Measurements from ENCODE around the gene CXCR4. TPM values are rescaled to one million over a fixed set of nuclear protein-coding genes. Genes with fewer than 3 reads are reported as not detected.

Gene CXCR4
- polyA plus RNA-seq, 1 of the 3 experiments (the other 2 are of a cell fraction), result 0.48 TPM

DNA sequence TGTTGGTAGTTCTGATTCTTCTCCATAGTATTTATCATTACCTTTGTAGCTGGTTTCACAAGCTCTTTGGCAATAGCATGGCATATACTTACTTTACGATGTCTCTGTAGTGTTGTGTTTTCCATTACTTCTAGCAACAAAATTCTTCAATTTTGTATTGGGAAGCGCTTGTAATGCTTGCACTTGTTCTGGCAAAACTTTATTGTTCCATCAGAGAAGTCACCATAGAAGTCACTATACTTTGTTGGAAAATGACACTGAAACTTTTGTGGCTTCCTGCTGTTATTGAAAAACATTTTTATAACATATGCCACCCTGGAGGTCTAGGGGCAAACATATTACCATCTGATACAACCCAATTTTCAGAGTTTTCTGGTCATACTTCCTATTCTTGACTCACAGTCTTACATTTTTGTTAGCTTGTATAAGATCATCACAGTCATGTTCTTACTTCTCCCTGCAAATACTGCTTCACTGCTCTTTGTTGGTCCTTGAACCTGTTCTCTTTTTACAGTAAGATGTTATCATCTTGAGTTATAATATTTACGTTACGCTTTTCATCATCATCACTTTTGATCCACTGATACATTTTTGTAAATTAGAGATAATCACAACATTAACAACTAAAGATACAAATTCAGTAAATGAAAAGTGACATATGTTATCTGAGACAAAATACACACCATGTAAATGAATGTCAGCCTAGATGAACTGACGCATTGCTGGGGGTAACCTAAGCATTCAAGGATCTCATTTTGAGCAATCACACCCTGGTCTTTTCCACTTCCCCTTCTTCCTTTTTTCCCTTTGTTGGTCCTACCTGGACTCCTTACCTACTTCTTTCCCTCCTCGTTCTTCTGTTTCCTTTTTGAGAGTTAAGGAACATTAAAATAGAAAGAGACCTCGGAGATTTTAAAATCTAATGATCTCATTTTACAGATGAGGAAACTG lies 33.3 kb upstream of the CXCR4 start:
- no peak for TF ChIP-seq TEAD4 (IDR thresholded peaks at IDR 0.05; ENCODE audit: borderline replicate concordance, insufficient read depth)
- TF ChIP-seq NFIC (IDR thresholded peaks at IDR 0.05; ENCODE audit: borderline replicate concordance), result no peak
- TF ChIP-seq ELF1 (IDR thresholded peaks at IDR 0.05), result no peak
- TF ChIP-seq REST (IDR thresholded peaks at IDR 0.05; ENCODE audit: low read depth, low read length), result no peak
- no peak for TF ChIP-seq RAD21 (IDR thresholded peaks at IDR 0.05; ENCODE audit: low read length)
- no peak for TF ChIP-seq FOXM1 (IDR thresholded peaks at IDR 0.05; ENCODE audit: low read depth)
- no peak for TF ChIP-seq FOSL2 (IDR thresholded peaks at IDR 0.05; ENCODE audit: borderline replicate concordance, low read depth)
- no peak for TF ChIP-seq SMC3 (IDR thresholded peaks at IDR 0.05; ENCODE audit: low read depth, low read length)
- TF ChIP-seq NRF1 (IDR thresholded peaks at IDR 0.05; ENCODE audit: low read depth, low read length), result no peak
- no peak for TF ChIP-seq YY1 (IDR thresholded peaks at IDR 0.05; ENCODE audit: low read depth)
- TF ChIP-seq, protein P1, sequence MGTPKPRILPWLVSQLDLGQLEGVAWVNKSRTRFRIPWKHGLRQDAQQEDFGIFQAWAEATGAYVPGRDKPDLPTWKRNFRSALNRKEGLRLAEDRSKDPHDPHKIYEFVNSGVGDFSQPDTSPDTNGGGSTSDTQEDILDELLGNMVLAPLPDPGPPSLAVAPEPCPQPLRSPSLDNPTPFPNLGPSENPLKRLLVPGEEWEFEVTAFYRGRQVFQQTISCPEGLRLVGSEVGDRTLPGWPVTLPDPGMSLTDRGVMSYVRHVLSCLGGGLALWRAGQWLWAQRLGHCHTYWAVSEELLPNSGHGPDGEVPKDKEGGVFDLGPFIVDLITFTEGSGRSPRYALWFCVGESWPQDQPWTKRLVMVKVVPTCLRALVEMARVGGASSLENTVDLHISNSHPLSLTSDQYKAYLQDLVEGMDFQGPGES (IDR thresholded peaks at IDR 0.05; ENCODE audit: low read depth, low read length), result no peak
- no peak for TF ChIP-seq POLR2AphosphoS5 (IDR thresholded peaks at IDR 0.05; ENCODE audit: low read depth, low read length)
- no peaks in the 10 kb centered on the region for H3K9me3 ChIP-seq
- no peak for DNase-seq
- H3K27me3 ChIP-seq (ENCODE audit: insufficient read depth), result no peaks in the 10 kb centered on the region
- H3K4me1 ChIP-seq (ENCODE audit: control insufficient read depth in 1 of 2, insufficient read depth in 2 of 2, low read depth in 1 of 2, low read length in 1 of 2), result no peaks in the 10 kb centered on the region
- H3K9ac ChIP-seq, result no peak overlapping the region
- no peak overlapping the region for H3K4me3 ChIP-seq (ENCODE audit: low read depth in 2 of 2, low read length in 1 of 2)
- 30% methylated on average over 7 of the region's 7 CpGs for WGBS (ENCODE audit: low lambda C conversion rate)
- no peaks in the 10 kb centered on the region for H3F3A ChIP-seq (replicated peaks; ENCODE audit: insufficient read depth)
- no peaks in the 10 kb centered on the region for H3K36me3 ChIP-seq (replicated peaks in 1 of 2; ENCODE audit: control insufficient read depth in 1 of 2, insufficient read depth in 2 of 2, low read length in 1 of 2)
- ChIA-PET POLR2A (no interaction called here), CTCF (no interaction called here)
- H3K4me2 ChIP-seq, result no peak overlapping the region
- H3K9me2 ChIP-seq, result no peaks in the 10 kb centered on the region
- H2AFZ ChIP-seq (ENCODE audit: low read depth), result no peak overlapping the region
- H3K79me2 ChIP-seq (ENCODE audit: insufficient read depth), result no peaks in the 10 kb centered on the region
- no peak overlapping the region for H3K27ac ChIP-seq (ENCODE audit: low read depth in 2 of 2, low read length in 1 of 2)
- no peaks in the 10 kb centered on the region for H4K20me1 ChIP-seq (ENCODE audit: insufficient read depth)

- Histone ChIP-seq H2AFZ (ENCODE audit: low read depth) (no peak overlapping the region), H3K36me3 (replicated peaks in 1 of 2; ENCODE audit: control insufficient read depth in 1 of 2, insufficient read depth in 2 of 2, low read length in 1 of 2) (no peaks in the 10 kb centered on the region), H3K27ac (ENCODE audit: low read depth in 2 of 2, low read length in 1 of 2) (no peak overlapping the region), H3K9me3 (no peaks in the 10 kb centered on the region), H3K27me3 (ENCODE audit: insufficient read depth) (no peaks in the 10 kb centered on the region), H3F3A (replicated peaks; ENCODE audit: insufficient read depth) (no peaks in the 10 kb centered on the region), H3K79me2 (ENCODE audit: insufficient read depth) (no peaks in the 10 kb centered on the region), H3K4me3 (ENCODE audit: low read depth in 2 of 2, low read length in 1 of 2) (no peak overlapping the region), H3K9ac (no peak overlapping the region), H4K20me1 (ENCODE audit: insufficient read depth) (no peaks in the 10 kb centered on the region), H3K9me2 (no peaks in the 10 kb centered on the region), H3K4me1 (ENCODE audit: control insufficient read depth in 1 of 2, insufficient read depth in 2 of 2, low read depth in 1 of 2, low read length in 1 of 2) (peaks cover 0 to 4% of the 10 kb centered on the region in 2 experiments; a peak in 2 of 4 replicates), H3K4me2 (no peak overlapping the region)
- CTCF ChIA-PET, result no interaction called here
- WGBS (ENCODE audit: low lambda C conversion rate), result 17% methylated on average over 1 of the region's 1 CpG
- POLR2A ChIA-PET, result no interaction called here
- no peak for DNase-seq
- TF ChIP-seq RCOR1 (IDR thresholded peaks at IDR 0.05; ENCODE audit: low read length), result no peak
- TF ChIP-seq NFIC (IDR thresholded peaks at IDR 0.05; ENCODE audit: borderline replicate concordance), result no peak
- no peak for TF ChIP-seq EZH2phosphoT487 (IDR thresholded peaks at IDR 0.05; ENCODE audit: borderline replicate concordance, low read depth)
- TF ChIP-seq POLR2AphosphoS5 (IDR thresholded peaks at IDR 0.05; ENCODE audit: low read depth, low read length), result no peak
- no peak for TF ChIP-seq GABPA (IDR thresholded peaks at IDR 0.05; ENCODE audit: low read depth)
- no peak for TF ChIP-seq FOXM1 (IDR thresholded peaks at IDR 0.05; ENCODE audit: low read depth)
- no peak for TF ChIP-seq JUND (IDR thresholded peaks at IDR 0.05)
- no peak for TF ChIP-seq GATA2 (CRISPR knock-in tag; IDR thresholded peaks at IDR 0.05)
- no peak for TF ChIP-seq TEAD4 (IDR thresholded peaks at IDR 0.05; ENCODE audit: borderline replicate concordance, insufficient read depth)
- no peak for TF ChIP-seq SMC3 (IDR thresholded peaks at IDR 0.05; ENCODE audit: low read depth, low read length)
- no peak for TF ChIP-seq SIN3A (IDR thresholded peaks at IDR 0.05; ENCODE audit: borderline replicate concordance, low read depth, low read length)
- no peak for TF ChIP-seq NRF1 (IDR thresholded peaks at IDR 0.05; ENCODE audit: low read depth, low read length)
- no peak for TF ChIP-seq FOSL2 (IDR thresholded peaks at IDR 0.05; ENCODE audit: borderline replicate concordance, low read depth)
- TF ChIP-seq PBX3 (IDR thresholded peaks at IDR 0.05), result no peak
- TF ChIP-seq USF1 (IDR thresholded peaks at IDR 0.05; ENCODE audit: borderline replicate concordance, low read depth), result no peak
- no peak for TF ChIP-seq MXI1 (IDR thresholded peaks at IDR 0.05; ENCODE audit: low read depth, low read length)
Measured at GRCh38 chr2:136149011-136149410, 31.1 kb upstream of the CXCR4 start.

All from SK-N-SH (cell line).